Erythroblast (primary cell): Measurements from ENCODE around the gene ZNF500.

Source experiments
- GATA1 ChIP-seq: IDR thresholded peaks from 2 replicates; pipeline ENCODE4 v1.6.1; 2011; ENCODE audit warnings: low read depth, mild to moderate bottlenecking, control low read depth, low read length, moderate library complexity
- POLR2A ChIP-seq: IDR thresholded peaks from 2 replicates; pipeline ENCODE4 v1.6.1; 2011; ENCODE audit warnings: mild to moderate bottlenecking, low read length

- TF ChIP-seq POLR2A (no peak), GATA1 (no peak)
Measured at GRCh38 chr16:4769306-4769638, 2.3 kb upstream of the ZNF500 start.
